ENCODE measurements around the gene TLE4. TPM values are rescaled to one million over a fixed set of nuclear protein-coding genes. Genes with fewer than 3 reads are reported as not detected.

Gene TLE4
- polyA plus RNA-seq, 1 donor (not counting 4 experiments of a cell fraction or from before 2014, with no cell fraction given), result 14.7 TPM

DNA sequence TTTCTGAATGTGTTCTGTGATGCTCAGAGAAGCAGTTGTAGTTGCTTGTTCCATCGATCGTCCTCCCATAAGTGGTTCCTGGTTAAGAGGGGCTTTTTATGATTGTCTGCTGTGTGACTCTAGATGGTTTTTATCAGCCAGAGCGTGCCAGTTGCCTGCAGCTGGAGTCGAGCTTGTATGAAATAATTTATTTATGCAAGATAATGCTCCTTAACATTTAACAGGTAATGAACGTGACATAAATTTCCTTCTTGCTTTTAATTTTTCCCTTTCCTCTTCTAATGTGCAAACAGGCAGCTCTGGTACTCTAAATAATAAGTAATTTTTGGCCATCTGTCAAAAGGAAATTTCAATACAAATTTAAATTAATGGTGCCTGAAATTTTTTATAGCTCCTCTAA, 84.4 kb downstream of the TLE4 start:
- H3K9me3 ChIP-seq (ENCODE audit: control insufficient read depth, low read depth, low read length), result no peaks in the 10 kb centered on the region
- H3K9me1 ChIP-seq (ENCODE audit: control insufficient read depth, extremely low read depth, insufficient read depth, low read length), result no peaks in the 10 kb centered on the region

DNA sequence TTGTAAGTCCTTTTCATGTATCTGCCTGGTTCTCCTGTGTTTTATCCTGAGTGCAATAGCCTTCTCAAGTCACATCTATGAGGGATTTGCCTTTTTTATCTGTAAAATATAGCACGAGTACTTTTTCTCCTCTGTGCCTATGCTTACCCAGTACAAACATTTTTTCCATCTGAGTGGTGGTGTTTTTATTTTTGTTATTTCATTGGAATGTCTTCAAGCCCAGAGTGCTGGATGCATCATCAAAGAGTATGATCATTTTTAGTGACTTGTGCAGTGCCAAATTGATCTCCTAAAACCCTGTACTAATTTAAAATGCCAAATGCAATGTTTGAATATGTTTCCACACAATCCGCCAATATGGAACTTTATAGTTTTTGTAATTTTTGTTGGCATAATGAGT, 86.1 kb downstream of the TLE4 start:
- no peaks in the 10 kb centered on the region for H4K20me1 ChIP-seq (ENCODE audit: control insufficient read depth, extremely low read depth, insufficient read depth, low read length)
- FAIRE-seq, result no peak
- dilution Hi-C loops (cut with MboI; ENCODE audit: extremely low pct_ligation_motif_present, low sequenced_read_pairs), result no loop called here

More for the DNA sequence above, 84.4 kb downstream of the TLE4 start:
- no peaks in the 10 kb centered on the region for H3K79me2 ChIP-seq (ENCODE audit: control insufficient read depth, insufficient read depth, low read length)
- no peak overlapping the region for H2AFZ ChIP-seq (ENCODE audit: control insufficient read depth, low read length)
- no peaks in the 10 kb centered on the region for H3K4me1 ChIP-seq (ENCODE audit: control insufficient read depth, extremely low read depth, insufficient read depth, low read length)
- no peak overlapping the region for H3K4me3 ChIP-seq (ENCODE audit: control insufficient read depth in 2 of 3, extremely low read depth in 1 of 3, insufficient read depth in 2 of 3, low read depth in 1 of 3, low read length in 3 of 3)
- DNase-seq (ENCODE audit: low read depth, low spot score) (no peak), FAIRE-seq (no peak)
- H3K27ac ChIP-seq (ENCODE audit: control insufficient read depth, insufficient read depth, low read length), result no peak overlapping the region
- H3K36me3 ChIP-seq (ENCODE audit: control insufficient read depth in 2 of 2, extremely low read depth in 1 of 2, insufficient read depth in 2 of 2, low read length in 2 of 2), result peaks cover 0 to 1% of the 10 kb centered on the region in 2 experiments
- no peak overlapping the region for H3K9ac ChIP-seq (ENCODE audit: control insufficient read depth, extremely low read depth, insufficient read depth, low read length)
- no peaks in the 10 kb centered on the region for H3K27me3 ChIP-seq (ENCODE audit: control insufficient read depth, extremely low read depth, insufficient read depth, low read length)
- TF ChIP-seq, protein P1, sequence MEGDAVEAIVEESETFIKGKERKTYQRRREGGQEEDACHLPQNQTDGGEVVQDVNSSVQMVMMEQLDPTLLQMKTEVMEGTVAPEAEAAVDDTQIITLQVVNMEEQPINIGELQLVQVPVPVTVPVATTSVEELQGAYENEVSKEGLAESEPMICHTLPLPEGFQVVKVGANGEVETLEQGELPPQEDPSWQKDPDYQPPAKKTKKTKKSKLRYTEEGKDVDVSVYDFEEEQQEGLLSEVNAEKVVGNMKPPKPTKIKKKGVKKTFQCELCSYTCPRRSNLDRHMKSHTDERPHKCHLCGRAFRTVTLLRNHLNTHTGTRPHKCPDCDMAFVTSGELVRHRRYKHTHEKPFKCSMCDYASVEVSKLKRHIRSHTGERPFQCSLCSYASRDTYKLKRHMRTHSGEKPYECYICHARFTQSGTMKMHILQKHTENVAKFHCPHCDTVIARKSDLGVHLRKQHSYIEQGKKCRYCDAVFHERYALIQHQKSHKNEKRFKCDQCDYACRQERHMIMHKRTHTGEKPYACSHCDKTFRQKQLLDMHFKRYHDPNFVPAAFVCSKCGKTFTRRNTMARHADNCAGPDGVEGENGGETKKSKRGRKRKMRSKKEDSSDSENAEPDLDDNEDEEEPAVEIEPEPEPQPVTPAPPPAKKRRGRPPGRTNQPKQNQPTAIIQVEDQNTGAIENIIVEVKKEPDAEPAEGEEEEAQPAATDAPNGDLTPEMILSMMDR (optimal IDR thresholded peaks at IDR 0.05 in 1 of 3, IDR thresholded peaks at IDR 0.05 in 1 of 3, conservative IDR thresholded peaks at IDR 0.05 in 1 of 3; ENCODE audit: extremely low read depth in 1 of 3, insufficient read depth in 2 of 3, low read length in 3 of 3), result no peak
- TF ChIP-seq EZH2 (IDR thresholded peaks at IDR 0.05; ENCODE audit: low read length), result no peak
- dilution Hi-C loops (cut with MboI; ENCODE audit: extremely low pct_ligation_motif_present, low sequenced_read_pairs), result no loop called here
- H3K4me2 ChIP-seq (ENCODE audit: control insufficient read depth, extremely low read depth, insufficient read depth, low read depth, low read length), result no peak overlapping the region
- no peaks in the 10 kb centered on the region for H4K20me1 ChIP-seq (ENCODE audit: control insufficient read depth, extremely low read depth, insufficient read depth, low read length)

More for the DNA sequence above, 86.1 kb downstream of the TLE4 start:
- no peak for DNase-seq (ENCODE audit: low read depth, low spot score)
- Histone ChIP-seq H3K4me1 (ENCODE audit: control insufficient read depth, extremely low read depth, insufficient read depth, low read length) (no peaks in the 10 kb centered on the region), H3K27me3 (ENCODE audit: control insufficient read depth, extremely low read depth, insufficient read depth, low read length) (no peaks in the 10 kb centered on the region), H3K9me1 (ENCODE audit: control insufficient read depth, extremely low read depth, insufficient read depth, low read length) (no peaks in the 10 kb centered on the region), H3K79me2 (ENCODE audit: control insufficient read depth, insufficient read depth, low read length) (no peaks in the 10 kb centered on the region), H3K4me2 (ENCODE audit: control insufficient read depth, extremely low read depth, insufficient read depth, low read depth, low read length) (no peak overlapping the region), H2AFZ (ENCODE audit: control insufficient read depth, low read length) (no peak overlapping the region), H3K9me3 (ENCODE audit: control insufficient read depth, low read depth, low read length) (no peaks in the 10 kb centered on the region), H3K9ac (ENCODE audit: control insufficient read depth, extremely low read depth, insufficient read depth, low read length) (no peak overlapping the region), H3K36me3 (ENCODE audit: control insufficient read depth in 2 of 2, extremely low read depth in 1 of 2, insufficient read depth in 2 of 2, low read length in 2 of 2) (no peaks in the 10 kb centered on the region), H3K27ac (ENCODE audit: control insufficient read depth, insufficient read depth, low read length) (no peak overlapping the region), H3K4me3 (ENCODE audit: control insufficient read depth in 2 of 3, extremely low read depth in 1 of 3, insufficient read depth in 2 of 3, low read depth in 1 of 3, low read length in 3 of 3) (no peak overlapping the region)
- no peak for TF ChIP-seq EZH2 (IDR thresholded peaks at IDR 0.05; ENCODE audit: low read length)
- TF ChIP-seq, protein P1 (optimal IDR thresholded peaks at IDR 0.05 in 1 of 3, IDR thresholded peaks at IDR 0.05 in 1 of 3, conservative IDR thresholded peaks at IDR 0.05 in 1 of 3; ENCODE audit: extremely low read depth in 1 of 3, insufficient read depth in 2 of 3, low read length in 3 of 3), result no peak

Measured in keratinocyte (primary cell).